Measurements from ENCODE around the gene ZPLD1. TPM values are rescaled to one million over a fixed set of nuclear protein-coding genes. Genes with fewer than 3 reads are reported as not detected.

Gene ZPLD1
- total and polyA plus RNA-seq, 2 of the 4 experiments (the other 2 are of a cell fraction), result under 0.01 to 0.03 TPM

DNA sequence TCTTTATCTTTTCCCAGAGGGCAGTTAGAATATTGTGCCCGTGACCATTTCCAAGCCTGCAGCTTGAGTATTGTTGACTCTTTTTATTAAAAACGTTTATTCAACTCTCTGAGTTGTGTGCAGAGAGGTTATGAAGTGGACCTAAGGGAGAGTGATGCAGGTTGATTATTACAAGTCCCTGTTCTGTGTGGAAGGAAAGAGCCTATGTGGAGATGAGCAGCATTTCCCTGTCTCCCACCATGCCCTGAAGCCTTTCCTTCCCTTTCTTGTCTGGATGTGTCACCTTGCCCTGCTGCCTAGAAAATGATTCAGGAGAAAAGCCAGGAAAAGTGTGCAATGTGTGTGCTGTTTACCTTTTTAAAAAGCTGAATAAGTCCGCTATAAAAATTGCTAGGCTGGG is 19.4 kb downstream of the ZPLD1 start:
- H3K9ac ChIP-seq (ENCODE audit: low read depth, low read length), result no peak overlapping the region
- H3K18ac ChIP-seq (ENCODE audit: low read depth, low read length), result no peak overlapping the region
- H4K91ac ChIP-seq (ENCODE audit: insufficient read depth, low read depth, low read length), result no peak overlapping the region
- no peak overlapping the region for H3K27ac ChIP-seq (ENCODE audit: insufficient read depth, low read length)
- ATAC-seq (ENCODE audit: low read depth) (no peak), DNase-seq (no peak)
- WGBS, 2 experiments (ENCODE audit: extremely low coverage in 2 of 2, insufficient read length in 1 of 2), result no CpG with 5 or more reads among the region's 3 CpGs
- H3K9me1 ChIP-seq (ENCODE audit: insufficient read depth, low read length), result no peaks in the 10 kb centered on the region
- POLR2A ChIA-PET (ENCODE audit: unreplicated experiment), result no interaction called here
- no peak overlapping the region for H2AFZ ChIP-seq (replicated peaks; ENCODE audit: low read length, poor library complexity)
- no peaks in the 10 kb centered on the region for H3K79me1 ChIP-seq (ENCODE audit: low read depth in 1 of 2, low read length in 2 of 2)
- no peak overlapping the region for H3K23ac ChIP-seq (ENCODE audit: low read depth, low read length)
- no peaks in the 10 kb centered on the region for H4K20me1 ChIP-seq (ENCODE audit: insufficient read depth, low read length)
- intact Hi-C loops (cut with micrococcal nuclease) (no loop called here), dilution Hi-C loops (cut with HindIII; ENCODE audit: low sequenced_read_pairs, unreplicated experiment) (no loop called here), in situ Hi-C loops (cut with MboI; ENCODE audit: low sequenced_read_pairs) (no loop called here)
- no peak overlapping the region for H2AK5ac ChIP-seq (ENCODE audit: low read depth, low read length)
- H2BK15ac ChIP-seq (ENCODE audit: low read depth, low read length), result no peak overlapping the region
- H4K5ac ChIP-seq (ENCODE audit: low read depth, low read length), result no peak overlapping the region
- TF ChIP-seq NFE2L2 (IDR thresholded peaks at IDR 0.05; ENCODE audit: low read depth, low read length), result no peak
- no peak for TF ChIP-seq MAFK (IDR thresholded peaks at IDR 0.05; ENCODE audit: low read depth, low read length)
- no peak for TF ChIP-seq MXI1 (IDR thresholded peaks at IDR 0.05; ENCODE audit: borderline replicate concordance, low read depth, low read length)
- no peak for TF ChIP-seq POLR2A (IDR thresholded peaks at IDR 0.05; ENCODE audit: low read depth, low read length)
- TF ChIP-seq SMC3 (IDR thresholded peaks at IDR 0.05; ENCODE audit: low read depth, low read length), result no peak
- TF ChIP-seq RFX5 (IDR thresholded peaks at IDR 0.05; ENCODE audit: low read depth, low read length), result no peak
- TF ChIP-seq CHD1 (IDR thresholded peaks at IDR 0.05; ENCODE audit: low read depth, low read length), result no peak
- no peak for TF ChIP-seq CEBPB (IDR thresholded peaks at IDR 0.05; ENCODE audit: low read depth, low read length)
- TF ChIP-seq USF2 (IDR thresholded peaks at IDR 0.05; ENCODE audit: low read depth, low read length), result no peak
- no peak for TF ChIP-seq BHLHE40 (IDR thresholded peaks at IDR 0.05; ENCODE audit: low read depth, low read length)
- TF ChIP-seq, protein P1, sequence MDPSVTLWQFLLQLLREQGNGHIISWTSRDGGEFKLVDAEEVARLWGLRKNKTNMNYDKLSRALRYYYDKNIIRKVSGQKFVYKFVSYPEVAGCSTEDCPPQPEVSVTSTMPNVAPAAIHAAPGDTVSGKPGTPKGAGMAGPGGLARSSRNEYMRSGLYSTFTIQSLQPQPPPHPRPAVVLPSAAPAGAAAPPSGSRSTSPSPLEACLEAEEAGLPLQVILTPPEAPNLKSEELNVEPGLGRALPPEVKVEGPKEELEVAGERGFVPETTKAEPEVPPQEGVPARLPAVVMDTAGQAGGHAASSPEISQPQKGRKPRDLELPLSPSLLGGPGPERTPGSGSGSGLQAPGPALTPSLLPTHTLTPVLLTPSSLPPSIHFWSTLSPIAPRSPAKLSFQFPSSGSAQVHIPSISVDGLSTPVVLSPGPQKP (IDR thresholded peaks at IDR 0.05; ENCODE audit: borderline replicate concordance, low read depth, low read length), result no peak
- no peak for TF ChIP-seq RCOR1 (IDR thresholded peaks at IDR 0.05; ENCODE audit: insufficient replicate concordance, low read length)
- TF ChIP-seq MAZ (IDR thresholded peaks at IDR 0.05; ENCODE audit: borderline replicate concordance, low read depth, low read length), result no peak
- no peak for TF ChIP-seq RAD21 (IDR thresholded peaks at IDR 0.05; ENCODE audit: low read length)
- TF ChIP-seq, protein P2, sequence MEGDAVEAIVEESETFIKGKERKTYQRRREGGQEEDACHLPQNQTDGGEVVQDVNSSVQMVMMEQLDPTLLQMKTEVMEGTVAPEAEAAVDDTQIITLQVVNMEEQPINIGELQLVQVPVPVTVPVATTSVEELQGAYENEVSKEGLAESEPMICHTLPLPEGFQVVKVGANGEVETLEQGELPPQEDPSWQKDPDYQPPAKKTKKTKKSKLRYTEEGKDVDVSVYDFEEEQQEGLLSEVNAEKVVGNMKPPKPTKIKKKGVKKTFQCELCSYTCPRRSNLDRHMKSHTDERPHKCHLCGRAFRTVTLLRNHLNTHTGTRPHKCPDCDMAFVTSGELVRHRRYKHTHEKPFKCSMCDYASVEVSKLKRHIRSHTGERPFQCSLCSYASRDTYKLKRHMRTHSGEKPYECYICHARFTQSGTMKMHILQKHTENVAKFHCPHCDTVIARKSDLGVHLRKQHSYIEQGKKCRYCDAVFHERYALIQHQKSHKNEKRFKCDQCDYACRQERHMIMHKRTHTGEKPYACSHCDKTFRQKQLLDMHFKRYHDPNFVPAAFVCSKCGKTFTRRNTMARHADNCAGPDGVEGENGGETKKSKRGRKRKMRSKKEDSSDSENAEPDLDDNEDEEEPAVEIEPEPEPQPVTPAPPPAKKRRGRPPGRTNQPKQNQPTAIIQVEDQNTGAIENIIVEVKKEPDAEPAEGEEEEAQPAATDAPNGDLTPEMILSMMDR (conservative IDR thresholded peaks at IDR 0.05; ENCODE audit: low read depth, low read length), result no peak
- no peak for TF ChIP-seq FOS (IDR thresholded peaks at IDR 0.05; ENCODE audit: low read depth, low read length)
- no peaks in the 10 kb centered on the region for H3K9me3 ChIP-seq (ENCODE audit: control insufficient read depth, insufficient read depth, low read length)
- H4K8ac ChIP-seq (ENCODE audit: low read depth in 2 of 2, low read length in 2 of 2), result no peak overlapping the region
- no peaks in the 10 kb centered on the region for H3K36me3 ChIP-seq (ENCODE audit: control insufficient read depth, insufficient read depth, low read length)
- H3K4me2 ChIP-seq (ENCODE audit: low read depth, low read length), result no peak overlapping the region
- H3K4me1 ChIP-seq (ENCODE audit: control insufficient read depth, insufficient read depth, low read length), result no peaks in the 10 kb centered on the region
- no peak overlapping the region for H3K14ac ChIP-seq (replicated peaks; ENCODE audit: low read depth, low read length)
- H2BK20ac ChIP-seq (ENCODE audit: low read depth, low read length), result no peak overlapping the region
- no peak overlapping the region for H3K4ac ChIP-seq (ENCODE audit: low read depth, low read length)
- BruUV-seq (replicated peaks), result no TSS peak
- no peak overlapping the region for H2BK5ac ChIP-seq (ENCODE audit: low read depth, low read length, poor library complexity, severe bottlenecking)
- H3K56ac ChIP-seq (ENCODE audit: extremely low read depth, insufficient read depth, low read length), result no peak overlapping the region
- no peak overlapping the region for H2AK9ac ChIP-seq (replicated peaks; ENCODE audit: low read depth, low read length, poor library complexity)
- H3K27me3 ChIP-seq (ENCODE audit: control insufficient read depth, insufficient read depth, low read length), result no peaks in the 10 kb centered on the region
- no peak overlapping the region for H2BK120ac ChIP-seq (ENCODE audit: low read depth, low read length)
- CTCF ChIA-PET, result no interaction called here
- no peak overlapping the region for H3K4me3 ChIP-seq (ENCODE audit: insufficient read depth, low read depth, low read length)
